IMR-90 (cell line): ENCODE data around the gene IL37. TPM values are rescaled to one million over a fixed set of nuclear protein-coding genes. Genes with fewer than 3 reads are reported as not detected.

Experiments used
- polyA plus RNA-seq, 3 experiments: library from polyadenylated mRNA; depleted of rRNA; stranded (reverse); fragments of >200 nt; gene quantifications; 2 replicates each; pipeline ENCODE4 v1.2.3, GENCODE V29; 2012; ENCODE audit warnings: low replicate concordance in 1 of 3
- total RNA-seq: library from RNA; depleted of rRNA; stranded (reverse); fragments of >200 nt; gene quantifications from 2 replicates; pipeline ENCODE4 v1.2.3, GENCODE V29; 2012; rRNA removed

The IL37 gene
- total and polyA plus RNA-seq, 2 of the 4 experiments (the other 2 are of a cell fraction), result 0.15 TPM; not detected in 1

Other genes starting within 250 kb of the IL37 start
- gene NT5DC4, start 190.1 kb upstream of the IL37 start, total RNA-seq, result not detected in 2 replicates
- not detected in 2 replicates for gene NT5DC4, start 190.1 kb upstream of the IL37 start, polyA plus RNA-seq (2012; rRNA removed)
- gene CKAP2L, start 146.6 kb upstream of the IL37 start, total RNA-seq, result 9.9 and 13.3 TPM in 2 replicates
- gene CKAP2L, start 146.6 kb upstream of the IL37 start, polyA plus RNA-seq (2012; rRNA removed), result 6.3 and 6.4 TPM in 2 replicates
- 0.83 and 1.1 TPM in 2 replicates for gene IL1A, start 126.7 kb upstream of the IL37 start, total RNA-seq
- 0.39 and 0.48 TPM in 2 replicates for gene IL1A, start 126.7 kb upstream of the IL37 start, polyA plus RNA-seq (2012; rRNA removed)
- gene IL1B, start 74.4 kb upstream of the IL37 start, total RNA-seq, result 3.0 and 3.6 TPM in 2 replicates
- 3.2 and 4.4 TPM in 2 replicates for gene IL1B, start 74.4 kb upstream of the IL37 start, polyA plus RNA-seq (2012; rRNA removed)
- not detected in 2 replicates for gene IL36G, start 66.8 kb downstream of the IL37 start, total RNA-seq
- not detected in 2 replicates for gene IL36G, start 66.8 kb downstream of the IL37 start, polyA plus RNA-seq (2012; rRNA removed)
- not detected in 2 replicates for gene IL36A, start 94.3 kb downstream of the IL37 start, total RNA-seq
- gene IL36A, start 94.3 kb downstream of the IL37 start, polyA plus RNA-seq (2012; rRNA removed), result not detected in 2 replicates
- not detected in 2 replicates for gene IL36B, start 141.7 kb downstream of the IL37 start, total RNA-seq
- gene IL36B, start 141.7 kb downstream of the IL37 start, polyA plus RNA-seq (2012; rRNA removed), result not detected in 2 replicates
- not detected in 2 replicates for gene IL36RN, start 148.0 kb downstream of the IL37 start, total RNA-seq
- not detected in 2 replicates for gene IL36RN, start 148.0 kb downstream of the IL37 start, polyA plus RNA-seq (2012; rRNA removed)
- gene IL1F10, start 156.8 kb downstream of the IL37 start, total RNA-seq, result not detected in 2 replicates
- gene IL1F10, start 156.8 kb downstream of the IL37 start, polyA plus RNA-seq (2012; rRNA removed), result not detected in 2 replicates
- gene IL1RN, start 216.4 kb downstream of the IL37 start, total RNA-seq, result not detected in 2 replicates
- gene IL1RN, start 216.4 kb downstream of the IL37 start, polyA plus RNA-seq (2012; rRNA removed), result not detected in 2 replicates